Measurements from ENCODE around the gene BRD4.

Gene BRD4

DNA sequence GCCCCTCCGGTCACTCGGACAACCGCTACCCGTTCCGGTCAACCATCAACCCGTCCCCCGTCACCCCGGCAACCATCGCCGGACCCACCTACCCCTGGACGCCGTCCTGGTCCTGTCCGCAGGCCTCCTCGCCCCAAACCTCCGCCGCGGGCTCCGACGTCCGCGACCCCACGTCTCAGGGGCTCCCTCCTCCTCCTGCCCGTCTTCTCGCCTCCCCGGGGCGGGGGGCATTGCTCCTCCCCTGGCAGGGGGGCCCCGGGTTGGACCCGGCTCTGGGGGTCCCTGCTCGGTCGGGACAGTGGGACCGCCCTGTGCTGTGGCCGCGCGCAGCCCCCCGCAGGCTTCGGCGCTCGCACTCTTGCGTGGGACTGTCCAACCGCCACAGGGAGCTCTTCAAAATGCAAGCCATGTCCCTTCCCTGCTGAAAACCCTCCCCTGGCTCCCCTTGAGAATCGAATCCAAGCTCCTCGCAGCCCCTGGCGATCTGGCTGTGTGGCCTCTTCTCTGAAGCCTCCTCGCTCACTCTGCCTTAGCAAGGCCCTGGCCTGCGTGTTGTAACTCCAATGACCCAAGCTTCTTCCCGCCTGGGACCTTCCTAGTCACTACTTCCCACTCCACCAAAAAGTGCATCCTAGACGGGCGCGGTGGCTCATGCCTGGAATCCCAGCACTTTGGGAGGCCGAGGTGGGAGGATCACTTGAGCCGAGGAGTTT, 108.5 kb downstream of the BRD4 start:
- DNase-seq (ENCODE audit: low read depth): no peak

- peak; percentile 96 for DNase-seq (ENCODE audit: low read depth)
These were observed 109.3 kb downstream of the BRD4 start for GRCh38 chr19:15222738-15223648.

- no peak for DNase-seq (ENCODE audit: low read depth)
These were observed 111.5 kb downstream of the BRD4 start for GRCh38 chr19:15220833-15221232.

GRCh38 chr19:15218501-15218900, 113.8 kb downstream of the BRD4 start:
- no peak for DNase-seq (ENCODE audit: low read depth)

DNA sequence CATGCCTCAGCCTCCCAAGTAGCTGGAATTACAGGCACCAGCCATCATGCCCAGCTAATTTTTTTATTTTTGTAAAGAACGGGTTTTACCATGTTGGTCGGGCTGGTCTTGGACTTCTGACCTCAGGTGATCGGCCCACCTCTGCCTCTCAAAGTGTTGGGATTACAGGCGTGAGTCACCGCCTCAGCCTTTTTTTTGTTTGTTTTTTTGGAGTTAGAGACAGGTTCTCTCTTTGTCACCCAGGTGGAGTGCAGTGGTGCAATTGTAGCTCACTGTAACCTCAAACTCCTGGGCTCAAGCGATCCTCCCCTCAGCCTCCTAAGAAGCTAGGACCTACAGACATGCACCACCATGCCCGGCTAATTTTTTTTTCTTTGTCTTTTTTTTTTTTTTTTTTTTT, 116.0 kb downstream of the BRD4 start:
- DNase-seq (ENCODE audit: low read depth): no peak

GRCh38 chr19:15213715-15214381, 118.5 kb downstream of the BRD4 start:
- no peak for DNase-seq (ENCODE audit: low read depth)

DNA sequence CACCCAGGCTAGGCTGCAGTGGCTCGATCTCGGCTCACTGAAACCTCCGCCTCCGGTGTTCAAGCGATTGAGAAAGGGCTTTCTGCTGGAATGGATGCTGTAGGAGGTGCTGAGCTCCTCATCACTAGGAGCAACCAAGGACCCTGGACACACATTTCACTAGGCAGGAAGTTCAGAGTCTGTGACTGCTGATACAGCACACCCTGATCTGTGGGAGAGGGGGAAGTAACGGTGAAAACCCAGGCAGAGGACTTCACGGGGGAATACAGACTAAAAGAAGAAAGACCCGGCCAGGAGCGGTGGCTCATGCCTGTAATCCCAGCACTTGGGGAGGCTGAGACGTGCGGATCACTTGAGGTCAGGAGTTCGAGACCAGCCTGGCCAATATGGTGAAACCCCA, 119.6 kb downstream of the BRD4 start:
- DNase-seq (ENCODE audit: low read depth): no peak

DNA sequence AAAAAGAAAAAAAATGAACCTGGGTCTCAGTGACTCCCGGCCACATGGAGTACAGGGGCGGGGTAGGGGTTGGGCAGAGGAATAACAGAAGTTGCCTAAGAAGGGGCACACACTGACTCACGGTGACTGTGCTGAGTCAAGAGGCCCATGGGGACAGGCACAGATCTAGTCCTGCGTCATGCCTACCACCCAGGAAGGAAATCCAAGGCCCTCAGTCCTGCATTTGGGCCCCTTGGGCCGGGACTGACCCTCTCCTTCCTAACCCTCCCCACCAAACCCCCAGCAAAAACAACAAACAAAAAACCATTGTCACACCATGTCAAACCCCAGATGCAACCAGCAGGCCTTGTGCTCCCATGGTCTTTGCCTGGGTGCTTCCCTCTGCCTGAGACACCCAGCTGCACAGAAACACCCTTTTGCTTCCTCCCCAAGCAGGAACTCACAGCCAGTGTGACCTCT, 122.0 kb downstream of the BRD4 start:
- DNase-seq (ENCODE audit: low read depth): no peak

DNA sequence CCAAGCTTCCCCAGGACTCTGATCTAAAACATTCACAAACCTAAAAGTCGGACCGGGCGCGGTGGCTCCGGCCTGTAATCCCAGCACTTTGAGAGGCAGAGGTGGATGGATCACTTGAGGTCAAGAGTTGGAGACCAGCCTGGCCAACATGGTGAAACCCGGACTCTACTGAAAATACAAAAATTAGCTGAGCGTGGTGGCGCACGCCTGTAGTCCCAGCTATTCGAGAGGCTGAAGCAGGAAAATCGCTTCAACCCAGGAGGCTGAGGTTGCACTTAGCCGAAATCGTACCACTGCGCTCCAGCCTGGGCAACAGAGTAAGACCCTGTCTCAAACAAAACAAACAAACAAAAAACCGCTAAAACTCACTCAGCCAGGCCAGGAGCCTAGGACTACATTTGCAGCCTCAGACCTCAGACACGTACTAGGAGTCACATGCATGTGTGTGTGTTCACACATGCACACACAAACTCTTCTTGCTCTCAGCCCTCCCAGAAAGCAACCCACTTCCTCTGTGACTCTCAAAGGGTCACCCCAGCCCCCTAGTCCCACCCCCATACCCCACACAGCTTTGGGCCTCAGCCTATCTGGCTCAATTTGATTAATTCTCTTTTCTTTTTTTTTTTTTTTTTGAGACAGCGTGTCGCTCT, 130.8 kb downstream of the BRD4 start:
- no peak for DNase-seq (ENCODE audit: low read depth)

DNA sequence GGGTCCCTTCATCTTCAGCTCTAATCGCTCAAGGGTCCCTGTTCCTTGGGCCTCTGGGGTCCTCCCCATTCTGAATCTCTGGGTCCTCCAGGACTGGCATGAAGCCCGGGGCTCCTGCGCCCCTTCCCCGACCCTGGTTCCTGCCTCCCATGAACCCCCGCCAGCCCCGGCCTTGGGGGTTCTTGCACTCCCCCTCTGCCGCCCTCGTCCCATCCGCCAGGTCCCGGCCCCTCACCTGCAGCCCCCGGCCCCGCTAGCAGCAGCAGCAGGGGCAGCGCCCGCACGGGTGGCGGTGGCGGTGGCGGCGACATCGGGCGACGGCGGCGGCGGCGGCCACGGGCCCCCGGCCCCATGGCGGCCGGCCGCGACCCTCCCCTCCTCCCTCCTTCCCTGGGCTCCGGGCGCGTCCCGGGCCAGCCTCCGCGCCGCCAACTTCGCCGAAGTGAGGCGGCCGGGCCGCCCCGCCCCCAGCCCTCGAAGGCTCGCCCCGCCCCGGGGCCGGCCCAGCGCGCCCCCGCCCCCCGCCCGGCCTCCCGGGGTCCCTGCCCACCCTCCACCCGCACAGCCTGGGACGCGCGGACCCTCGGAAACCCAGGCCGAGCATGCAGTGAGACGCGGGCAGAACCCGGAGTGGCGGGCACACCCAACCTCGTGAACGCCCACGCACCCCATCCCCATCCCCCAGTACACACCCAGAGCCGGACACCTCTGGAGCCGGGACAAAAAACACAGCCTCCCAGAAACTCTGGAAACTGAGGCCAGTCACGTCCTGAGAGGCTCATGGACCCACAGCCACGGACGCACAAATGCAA, 131.6 kb downstream of the BRD4 start, which contains the start of gene NOTCH3:
TSS of gene NOTCH3 (minus strand) at position 443 of the 812 bp plus-strand sequence. CDS start at position 353, 90 bp downstream.
- no peak for DNase-seq (ENCODE audit: low read depth)

- no peak for DNase-seq (ENCODE audit: low read depth)
These were observed 132.4 kb downstream of the BRD4 start for GRCh38 chr19:15199661-15200552.

DNA sequence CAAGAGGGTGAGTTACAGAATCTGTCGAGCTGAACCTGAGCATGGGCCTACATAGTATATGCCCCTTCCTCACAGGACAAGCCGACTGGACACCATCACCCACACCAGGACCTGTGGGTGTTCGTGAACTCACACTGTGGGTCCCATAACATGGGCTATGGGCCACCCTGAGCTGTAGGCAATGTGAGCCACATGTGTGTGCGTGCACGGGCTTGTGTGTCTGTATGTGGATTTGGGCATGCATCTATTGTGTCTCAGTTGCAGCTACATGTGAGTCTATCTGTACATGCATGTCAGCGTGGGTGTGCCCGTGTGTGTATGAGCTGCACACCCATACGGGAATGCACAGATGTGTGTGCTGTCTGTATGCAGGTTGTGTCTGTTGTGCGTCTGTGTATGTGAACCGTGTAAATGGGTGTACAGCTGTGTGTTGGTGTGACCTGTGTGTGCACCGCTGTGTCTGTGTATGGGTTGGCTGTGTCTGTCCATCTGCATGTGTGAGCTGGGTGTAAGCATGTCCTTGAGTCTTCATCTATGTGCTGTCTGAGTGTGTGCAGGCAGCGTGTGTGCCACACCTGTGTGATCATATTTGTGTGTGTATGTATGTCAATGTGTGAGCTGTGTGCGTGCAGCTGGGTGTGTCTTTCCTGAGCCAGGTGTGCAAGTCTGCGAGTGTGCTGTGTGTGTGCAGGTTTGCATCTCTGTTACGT, 133.2 kb downstream of the BRD4 start:
- no peak for DNase-seq (ENCODE audit: low read depth)

DNA sequence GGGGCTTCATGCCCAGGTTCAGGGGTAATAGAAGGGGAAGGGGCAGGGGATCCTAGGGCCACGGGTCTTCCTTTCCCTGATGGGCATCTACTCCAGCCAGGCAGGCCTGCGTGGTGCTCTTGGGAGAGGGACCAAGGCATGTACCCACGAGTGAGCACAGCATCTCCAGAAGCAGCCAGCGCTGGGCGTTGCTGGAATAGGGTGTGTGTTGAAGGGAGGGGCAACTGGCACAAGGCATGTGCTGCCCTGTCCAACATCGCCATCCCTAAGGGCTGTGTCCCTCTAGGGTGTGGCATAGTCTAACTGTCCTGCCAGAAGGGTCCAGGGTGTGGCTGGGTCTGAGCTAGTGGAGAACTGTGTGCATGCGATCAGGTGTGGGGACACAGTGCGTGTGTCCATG, 134.4 kb downstream of the BRD4 start:
- no peak for DNase-seq (ENCODE audit: low read depth)

GRCh38 chr19:15197275-15197941, 134.9 kb downstream of the BRD4 start:
- no peak for DNase-seq (ENCODE audit: low read depth)

DNA sequence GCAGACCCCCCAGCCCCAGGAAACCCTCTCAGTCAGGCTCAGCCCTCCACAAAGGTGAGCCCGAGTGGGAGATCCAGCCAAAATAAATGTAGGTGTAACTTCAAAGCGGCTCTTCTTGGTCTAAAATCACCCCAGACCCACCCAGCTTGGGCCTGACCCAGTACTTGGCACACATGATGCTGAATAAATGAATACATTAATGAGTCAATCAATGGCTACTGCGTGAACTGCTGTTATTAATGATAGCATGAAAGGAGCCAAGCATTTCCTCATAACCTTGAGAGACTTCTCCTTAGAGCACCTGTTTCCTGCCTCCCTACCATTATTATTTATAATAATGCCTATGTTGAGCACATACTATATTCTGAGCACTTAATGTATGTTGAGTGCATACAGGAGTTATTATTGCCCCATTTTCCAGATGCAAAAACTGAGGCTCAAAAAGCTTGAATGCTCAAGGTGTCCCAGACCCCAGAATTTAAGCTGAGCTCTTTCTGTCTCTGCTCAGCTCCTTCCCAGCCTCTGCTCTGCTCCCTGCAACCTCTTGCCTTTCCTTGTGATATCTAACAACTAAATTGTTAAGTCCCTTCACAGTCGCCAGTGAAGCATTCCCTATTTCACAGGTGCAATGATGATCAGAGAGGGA, 135.9 kb downstream of the BRD4 start:
- no peak for DNase-seq (ENCODE audit: low read depth)

- peak; percentile 27 for DNase-seq (ENCODE audit: low read depth)
These were observed 136.7 kb downstream of the BRD4 start for GRCh38 chr19:15195371-15196334.

DNA sequence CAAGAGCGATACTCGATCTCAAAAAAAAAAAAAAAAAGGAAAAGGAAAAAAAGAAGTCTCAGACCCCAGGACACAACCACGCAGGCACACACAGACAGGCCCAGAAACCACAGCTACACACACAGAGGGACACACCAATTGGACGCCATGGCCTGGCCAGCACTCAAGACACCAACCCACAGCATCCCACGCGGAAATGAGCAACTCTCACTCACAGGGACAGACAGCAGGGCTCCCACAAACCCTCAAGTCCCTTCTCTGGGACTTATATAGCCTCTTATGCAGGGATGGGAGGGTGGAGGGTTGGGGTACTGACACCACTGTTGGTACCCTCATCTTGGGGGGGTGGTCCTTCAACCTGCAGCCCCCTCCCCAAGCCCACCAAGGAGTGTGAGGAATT, 137.4 kb downstream of the BRD4 start:
- peak; percentile 25 for DNase-seq (ENCODE audit: low read depth)

Measured in iris pigment epithelial cell (primary cell).